Calu3 (cell line): ENCODE results near the gene NDUFA12. TPM values are rescaled to one million over a fixed set of nuclear protein-coding genes. Genes with fewer than 3 reads are reported as not detected.

Experiments used
- BruUV-seq: library from RNA; stranded (reverse); fragments of 400-500 nt; replicated peaks from 2 replicates; lab custom pipeline; 2021; lab: Mats Ljungman, UMichigan
- CTCF ChIA-PET: fragments of 300-600 bp; sonication (Branson Sonifier 250); formaldehyde crosslinking; loops from one replicate; lab custom pipeline; 2022; ENCODE audit warnings: antibody characterized with exemption; lab: Charles Lee
- DNase-seq: peaks from one replicate; pipeline ENCODE4 v3.0.0; 2022
- H3K27ac Mint-ChIP-seq: one replicate; pipeline ENCODE4 v1.8.0; 2022; ENCODE audit warnings: mixed read lengths; ENCODE audit not compliant: unreplicated experiment
- H3K27me3 Mint-ChIP-seq: one replicate; pipeline ENCODE4 v1.8.0; 2022; ENCODE audit warnings: mixed read lengths; ENCODE audit not compliant: unreplicated experiment
- H3K36me3 Mint-ChIP-seq: one replicate; pipeline ENCODE4 v1.8.0; 2022; ENCODE audit warnings: mild to moderate bottlenecking, moderate library complexity, mixed read lengths; ENCODE audit not compliant: insufficient read depth, unreplicated experiment
- H3K4me1 Mint-ChIP-seq: one replicate; pipeline ENCODE4 v1.8.0; 2022; ENCODE audit warnings: mild to moderate bottlenecking, low read depth, mixed read lengths; ENCODE audit not compliant: unreplicated experiment
- H3K4me3 Mint-ChIP-seq: one replicate; pipeline ENCODE4 v1.8.0; 2022; ENCODE audit warnings: mild to moderate bottlenecking, low read depth, moderate library complexity, mixed read lengths; ENCODE audit not compliant: unreplicated experiment
- H3K9me3 Mint-ChIP-seq: one replicate; pipeline ENCODE4 v1.8.0; 2022; ENCODE audit warnings: low read depth, mixed read lengths; ENCODE audit not compliant: unreplicated experiment
- CTCF ChIP-seq: fragments of 200-600 bp; IDR thresholded peaks from one replicate; pipeline ENCODE4 v1.8.0; 2022; ENCODE audit warnings: antibody characterized with exemption; ENCODE audit not compliant: unreplicated experiment
- intact Hi-C: fragments of 100-400 bp; cut with micrococcal nuclease; formaldehyde crosslinking; loops from one replicate; pipeline ENCODE4 v1.10.0; 2022; ENCODE audit not compliant: unreplicated experiment
- total RNA-seq: library from RNA; stranded (reverse); gene quantifications from 2 replicates; pipeline ENCODE4 v1.2.3, GENCODE V29; 2022

The NDUFA12 gene
- total RNA-seq, 1 experiment from 2014 or later = 165 TPM

- Mint-ChIP-seq H3K9me3 (no peaks in the 10 kb centered on the region), H3K36me3 (no peaks in the 10 kb centered on the region), H3K4me1 (no peaks in the 10 kb centered on the region), H3K4me3 (no peak overlapping the region), H3K27ac (no peak overlapping the region), H3K27me3 (no peaks in the 10 kb centered on the region)
- CTCF ChIA-PET = interaction anchor here (0.6 kb wide), 1 partner anchor 147 kb away, joined by 4 read pairs; no protein-coding TSS in a partner anchor
- DNase-seq = no peak
- no peak for TF ChIP-seq CTCF
- intact Hi-C loops = no loop called here
- no TSS peak for BruUV-seq
Observed at GRCh38 chr12:94962670-94963069, 40.8 kb downstream of the NDUFA12 start.

- no peaks in the 10 kb centered on the region for H3K27me3 Mint-ChIP-seq
- H3K4me3 Mint-ChIP-seq = no peak overlapping the region
- H3K36me3 Mint-ChIP-seq = no peaks in the 10 kb centered on the region
- no peaks in the 10 kb centered on the region for H3K4me1 Mint-ChIP-seq
- CTCF ChIA-PET = interaction anchor here (0.7 kb wide), 1 partner anchor 26 kb away, joined by 4 read pairs; no protein-coding TSS in a partner anchor
- intact Hi-C loops = no loop called here
- BruUV-seq = no TSS peak
- H3K9me3 Mint-ChIP-seq = no peaks in the 10 kb centered on the region
- DNase-seq = no peak
- H3K27ac Mint-ChIP-seq = no peak overlapping the region
- no peak for TF ChIP-seq CTCF
Observed at GRCh38 chr12:94961911-94962310, 41.6 kb downstream of the NDUFA12 start.

- Mint-ChIP-seq H3K9me3 (no peaks in the 10 kb centered on the region), H3K4me1 (no peaks in the 10 kb centered on the region), H3K4me3 (no peak overlapping the region), H3K27ac (no peak overlapping the region), H3K36me3 (no peaks in the 10 kb centered on the region), H3K27me3 (no peaks in the 10 kb centered on the region)
- DNase-seq = no peak
- CTCF ChIA-PET = no interaction called here
- intact Hi-C loops = no loop called here
- no peak for TF ChIP-seq CTCF
- BruUV-seq = no TSS peak
Observed at GRCh38 chr12:94961256-94961824, 42.2 kb downstream of the NDUFA12 start.

GRCh38 chr12:94957006-94957405 is 46.5 kb downstream of the NDUFA12 start:
- no TSS peak for BruUV-seq

More at GRCh38 chr12:94957006-94957405, 46.5 kb downstream of the NDUFA12 start:
- H3K27ac Mint-ChIP-seq = no peak overlapping the region
- no peaks in the 10 kb centered on the region for H3K27me3 Mint-ChIP-seq
- CTCF ChIA-PET = interaction anchor here (0.6 kb wide), 4 partner anchors 15 to 1033 kb away, joined by 3 read pairs; no protein-coding TSS in a partner anchor
- intact Hi-C loops = no loop called here
- H3K4me3 Mint-ChIP-seq = no peak overlapping the region
- DNase-seq = no peak
- no peak for TF ChIP-seq CTCF
- no peaks in the 10 kb centered on the region for H3K36me3 Mint-ChIP-seq
- H3K4me1 Mint-ChIP-seq = peaks cover 14% of the 10 kb centered on the region
- no peaks in the 10 kb centered on the region for H3K9me3 Mint-ChIP-seq
